PC-3 (cell line): ENCODE data around the gene GULP1. TPM values are rescaled to one million over a fixed set of nuclear protein-coding genes. Genes with fewer than 3 reads are reported as not detected.

Experiments used
- ATAC-seq: fragments of 200-7000 bp; cut with Tn5 transposase; 2 replicates; pipeline ENCODE4 v1.9.1; 2020; ENCODE audit warnings: mild to moderate bottlenecking, moderate library complexity
- BruUV-seq: library from RNA; stranded (reverse); fragments of 400-500 nt; replicated peaks from 2 replicates; lab custom pipeline; 2021; lab: Mats Ljungman, UMichigan
- CTCF ChIA-PET: fragments of 300-600 bp; sonication (Branson Sonifier 250); formaldehyde crosslinking; loops from one replicate; lab custom pipeline; 2022; ENCODE audit warnings: antibody characterized with exemption; lab: Charles Lee
- POLR2A ChIA-PET: fragments of 300-600 bp; sonication (Branson Sonifier 250); formaldehyde crosslinking; loops from one replicate; lab custom pipeline; 2022; ENCODE audit warnings: antibody characterized with exemption; ENCODE audit not compliant: unreplicated experiment; lab: Charles Lee
- DNase-seq: peaks from one replicate; pipeline ENCODE4 v3.0.0-alpha.2; 2015
- H2AFZ ChIP-seq: fragments of 300-600 bp; sonication (generic); 2 replicates; pipeline ENCODE4 v1.6.0; 2016; ENCODE audit warnings: antibody characterized with exemption, low read length
- H3F3A ChIP-seq: fragments of 300-600 bp; sonication (generic); one replicate; pipeline ENCODE4 v1.6.0; 2017; ENCODE audit warnings: antibody characterized with exemption, low read length, control low read depth, mild to moderate bottlenecking; ENCODE audit not compliant: unreplicated experiment
- H3K27ac ChIP-seq: fragments of 300-600 bp; sonication (generic); 2 replicates; pipeline ENCODE4 v1.5.1; 2016; ENCODE audit warnings: mild to moderate bottlenecking, low read length
- H3K27me3 ChIP-seq: fragments of 300-600 bp; sonication (generic); 2 replicates; pipeline ENCODE4 v1.6.1; 2016; ENCODE audit warnings: low read length, mixed read lengths
- H3K36me3 ChIP-seq: fragments of 300-600 bp; sonication (generic); 2 replicates; pipeline ENCODE4 v1.6.1; 2016; ENCODE audit warnings: low read depth, mixed run types, low read length, mixed read lengths
- H3K4me1 ChIP-seq: fragments of 300-600 bp; sonication (generic); 2 replicates; pipeline ENCODE4 v1.5.1; 2016; ENCODE audit warnings: low read length; ENCODE audit not compliant: insufficient read depth
- H3K4me2 ChIP-seq: fragments of 300-600 bp; sonication (generic); 2 replicates; pipeline ENCODE4 v1.6.0; 2016; ENCODE audit warnings: low read length
- H3K4me3 ChIP-seq: fragments of 300-600 bp; sonication (generic); 2 replicates; pipeline ENCODE4 v1.5.1; 2016; ENCODE audit warnings: mild to moderate bottlenecking, low read length, mixed read lengths
- H3K79me2 ChIP-seq: fragments of 300-600 bp; sonication (generic); 2 replicates; pipeline ENCODE4 v1.6.1; 2017; ENCODE audit warnings: low read length, mixed read lengths
- H3K9ac ChIP-seq: fragments of 300-600 bp; sonication (generic); 2 replicates; pipeline ENCODE4 v1.6.0; 2016; ENCODE audit warnings: mild to moderate bottlenecking, low read length
- H3K9me2 ChIP-seq: fragments of 300-600 bp; sonication (generic); replicated peaks from 2 replicates; pipeline ENCODE4 v1.6.1; 2016; ENCODE audit warnings: mixed run types, low read length, mixed read lengths
- H3K9me3 ChIP-seq: fragments of 300-600 bp; sonication (generic); 2 replicates; pipeline ENCODE4 v1.6.1; 2016; ENCODE audit warnings: low read length, mixed read lengths
- H4K20me1 ChIP-seq: fragments of 300-600 bp; sonication (generic); 2 replicates; pipeline ENCODE4 v1.6.1; 2016; ENCODE audit warnings: low read length, mixed read lengths
- CTCF ChIP-seq: fragments of 300-600 bp; sonication (generic); conservative IDR thresholded peaks from 2 replicates; pipeline ENCODE4 v1.5.1; 2017; ENCODE audit warnings: antibody characterized with exemption, low read depth, mild to moderate bottlenecking, low read length
- EZH2 ChIP-seq: fragments of 300-600 bp; sonication (generic); IDR thresholded peaks from one replicate; pipeline ENCODE4 v1.6.1; 2017; ENCODE audit warnings: antibody characterized with exemption, mild to moderate bottlenecking, low read length; ENCODE audit not compliant: unreplicated experiment
- EZH2phosphoT487 ChIP-seq: fragments of 300-600 bp; sonication (generic); IDR thresholded peaks from 2 replicates; pipeline ENCODE4 v1.6.1; 2018; ENCODE audit warnings: mild to moderate bottlenecking, antibody characterized with exemption, low read length, borderline replicate concordance
- intact Hi-C: fragments of 100-400 bp; cut with micrococcal nuclease; formaldehyde crosslinking; loops from 2 replicates; pipeline ENCODE4 v1.9.0; 2023
- total RNA-seq: library from RNA; depleted of rRNA; stranded (reverse); fragments of >200 nt; gene quantifications from 2 replicates; pipeline ENCODE4 v1.2.3, GENCODE V29; 2014

The GULP1 gene
- total RNA-seq, 1 experiment from 2014 or later: 25.5 TPM

- ATAC-seq: no peak
Measured at GRCh38 chr2:188580738-188581137, 289.1 kb downstream of the GULP1 start.

GRCh38 chr2:188582211-188582610 is 290.5 kb downstream of the GULP1 start:
- Histone ChIP-seq H3K4me2 (no peak overlapping the region), H3K27ac (no peak overlapping the region), H3K9me3 (no peaks in the 10 kb centered on the region), H3K36me3 (no peaks in the 10 kb centered on the region), H3K9me2 (no peaks in the 10 kb centered on the region), H3K79me2 (no peaks in the 10 kb centered on the region), H3K4me1 (no peaks in the 10 kb centered on the region), H2AFZ (no peak overlapping the region), H3F3A (no peaks in the 10 kb centered on the region), H3K9ac (no peak overlapping the region), H4K20me1 (no peaks in the 10 kb centered on the region), H3K4me3 (no peak overlapping the region), H3K27me3 (no peaks in the 10 kb centered on the region)
- BruUV-seq: no TSS peak
- intact Hi-C loops: no loop called here
- no peak for DNase-seq
- TF ChIP-seq EZH2 (no peak), EZH2phosphoT487 (no peak), CTCF (no peak)
- ATAC-seq: no peak
- CTCF ChIA-PET: no interaction called here
- POLR2A ChIA-PET: no interaction called here

More at GRCh38 chr2:188580738-188581137, 289.1 kb downstream of the GULP1 start:
- no TSS peak for BruUV-seq
- no peaks in the 10 kb centered on the region for H3K4me1 ChIP-seq
- TF ChIP-seq CTCF: no peak
- no peak for TF ChIP-seq EZH2phosphoT487
- no peak for TF ChIP-seq EZH2
- no peaks in the 10 kb centered on the region for H3K79me2 ChIP-seq
- POLR2A ChIA-PET: no interaction called here
- H3K27ac ChIP-seq: no peak overlapping the region
- H3K4me3 ChIP-seq: no peak overlapping the region
- H3K36me3 ChIP-seq: no peaks in the 10 kb centered on the region
- intact Hi-C loops: no loop called here
- H3K9me2 ChIP-seq: no peaks in the 10 kb centered on the region
- H2AFZ ChIP-seq: no peak overlapping the region
- no peak for DNase-seq
- no peak overlapping the region for H3K4me2 ChIP-seq
- no peaks in the 10 kb centered on the region for H4K20me1 ChIP-seq
- H3K9me3 ChIP-seq: no peaks in the 10 kb centered on the region
- H3K27me3 ChIP-seq: no peaks in the 10 kb centered on the region
- H3K9ac ChIP-seq: no peak overlapping the region
- CTCF ChIA-PET: no interaction called here
- no peaks in the 10 kb centered on the region for H3F3A ChIP-seq

- TF ChIP-seq EZH2 (no peak), CTCF (no peak), EZH2phosphoT487 (no peak)
- ChIA-PET CTCF (no interaction called here), POLR2A (no interaction called here)
- no TSS peak for BruUV-seq
- no peaks in the 10 kb centered on the region for H3K27me3 ChIP-seq
- intact Hi-C loops: no loop called here
- H3K4me2 ChIP-seq: peak overlapping the region; percentile 20
- H3K4me3 ChIP-seq: no peak overlapping the region
- H4K20me1 ChIP-seq: no peaks in the 10 kb centered on the region
- H2AFZ ChIP-seq: no peak overlapping the region
- H3K27ac ChIP-seq: no peak overlapping the region
- H3K79me2 ChIP-seq: no peaks in the 10 kb centered on the region
- H3K9me2 ChIP-seq: no peaks in the 10 kb centered on the region
- DNase-seq: peak; percentile 33
- H3K4me1 ChIP-seq: peaks cover 12% of the 10 kb centered on the region
- H3K36me3 ChIP-seq: no peaks in the 10 kb centered on the region
- no peaks in the 10 kb centered on the region for H3F3A ChIP-seq
- ATAC-seq: no peak
- no peak overlapping the region for H3K9ac ChIP-seq
- no peaks in the 10 kb centered on the region for H3K9me3 ChIP-seq
Measured at GRCh38 chr2:188588235-188588634, 296.6 kb downstream of the GULP1 start.
